Astrocyte (in vitro differentiated cells and primary cell): ENCODE results near the gene CACNA2D4. TPM values are rescaled to one million over a fixed set of nuclear protein-coding genes. Genes with fewer than 3 reads are reported as not detected.
A peak's percentile ranks its signal among the peaks of the same experiment; 100 is the strongest.

ENCODE experiments used
- DNase-seq: peaks from one replicate; pipeline ENCODE4 v3.0.0-alpha.2; 2010; ENCODE audit warnings: low read depth
- FAIRE-seq: peaks from 2 replicates; lab custom pipeline; 2011; peaks lifted over from hg19 to GRCh38; lab: Jason Lieb, UNC
- H2AFZ ChIP-seq: 2 replicates; pipeline ENCODE4 v1.6.0; 2012; ENCODE audit warnings: low read depth, low read length, inconsistent platforms
- H3K27ac ChIP-seq: 2 replicates; pipeline ENCODE4 v1.5.1; 2011; ENCODE audit warnings: low read depth, low read length, inconsistent platforms
- H3K27me3 ChIP-seq: 2 replicates; pipeline ENCODE4 v1.6.0; 2011; ENCODE audit warnings: low read length, inconsistent platforms; ENCODE audit not compliant: insufficient read depth
- H3K36me3 ChIP-seq: 2 replicates; pipeline ENCODE4 v1.5.1; 2011; ENCODE audit warnings: low read length, inconsistent platforms; ENCODE audit not compliant: insufficient read depth
- H3K4me1 ChIP-seq: 2 replicates; pipeline ENCODE4 v1.5.1; 2011; ENCODE audit warnings: low read length, inconsistent platforms; ENCODE audit not compliant: insufficient read depth
- H3K4me2 ChIP-seq: 2 replicates; pipeline ENCODE4 v1.6.0; 2012; ENCODE audit warnings: low read length, inconsistent platforms
- H3K4me3 ChIP-seq: 2 replicates; pipeline ENCODE4 v1.5.1; 2011; ENCODE audit warnings: low read depth, mild to moderate bottlenecking, low read length, inconsistent platforms; ENCODE audit not compliant: insufficient read depth
- H3K79me2 ChIP-seq: 2 replicates; pipeline ENCODE4 v1.6.0; 2012; ENCODE audit warnings: mild to moderate bottlenecking, low read length, inconsistent platforms; ENCODE audit not compliant: insufficient read depth
- H3K9ac ChIP-seq: 2 replicates; pipeline ENCODE4 v1.6.0; 2012; ENCODE audit warnings: mild to moderate bottlenecking, low read length, inconsistent platforms
- H3K9me3 ChIP-seq: 2 replicates; pipeline ENCODE4 v1.5.1; 2012; ENCODE audit warnings: low read depth, mild to moderate bottlenecking, low read length, inconsistent platforms; ENCODE audit not compliant: insufficient read depth
- H4K20me1 ChIP-seq: 2 replicates; pipeline ENCODE4 v1.6.0; 2012; ENCODE audit warnings: low read length, inconsistent platforms; ENCODE audit not compliant: insufficient read depth
- H3K27ac Mint-ChIP-seq: one replicate; pipeline ENCODE4 v1.8.0; 2021; ENCODE audit warnings: mild to moderate bottlenecking, mixed read lengths; ENCODE audit not compliant: unreplicated experiment
- H3K27me3 Mint-ChIP-seq: one replicate; pipeline ENCODE4 v1.8.0; 2021; ENCODE audit warnings: low read depth, mixed read lengths; ENCODE audit not compliant: unreplicated experiment
- H3K36me3 Mint-ChIP-seq: one replicate; pipeline ENCODE4 v1.8.0; 2021; ENCODE audit warnings: low read depth, mixed read lengths; ENCODE audit not compliant: unreplicated experiment
- H3K4me1 Mint-ChIP-seq: one replicate; pipeline ENCODE4 v1.8.0; 2021; ENCODE audit warnings: low read depth, mixed read lengths; ENCODE audit not compliant: unreplicated experiment
- H3K4me3 Mint-ChIP-seq: one replicate; pipeline ENCODE4 v1.8.0; 2021; ENCODE audit warnings: mild to moderate bottlenecking, moderate library complexity, mixed read lengths; ENCODE audit not compliant: unreplicated experiment
- H3K9me3 Mint-ChIP-seq: one replicate; pipeline ENCODE4 v1.8.0; 2021; ENCODE audit warnings: mild to moderate bottlenecking, mixed read lengths; ENCODE audit not compliant: unreplicated experiment
- EZH2 ChIP-seq: IDR thresholded peaks from 2 replicates; pipeline ENCODE4 v1.6.1; 2012; ENCODE audit warnings: mild to moderate bottlenecking, low read length, inconsistent platforms; ENCODE audit not compliant: insufficient read depth
- total RNA-seq: library from RNA; stranded (reverse); gene quantifications from 2 replicates; pipeline ENCODE4 v1.2.1, GENCODE V29; 2021
- TF ChIP-seq, protein P1 (sequence below): IDR thresholded peaks from 2 replicates; pipeline ENCODE4 v1.5.1; 2011; ENCODE audit warnings: low read depth, mild to moderate bottlenecking, inconsistent platforms, low read length, moderate library complexity; ENCODE audit not compliant: insufficient read depth

Gene CACNA2D4
- total RNA-seq, 1 donor from 2014 or later: 0.09 TPM

DNA sequence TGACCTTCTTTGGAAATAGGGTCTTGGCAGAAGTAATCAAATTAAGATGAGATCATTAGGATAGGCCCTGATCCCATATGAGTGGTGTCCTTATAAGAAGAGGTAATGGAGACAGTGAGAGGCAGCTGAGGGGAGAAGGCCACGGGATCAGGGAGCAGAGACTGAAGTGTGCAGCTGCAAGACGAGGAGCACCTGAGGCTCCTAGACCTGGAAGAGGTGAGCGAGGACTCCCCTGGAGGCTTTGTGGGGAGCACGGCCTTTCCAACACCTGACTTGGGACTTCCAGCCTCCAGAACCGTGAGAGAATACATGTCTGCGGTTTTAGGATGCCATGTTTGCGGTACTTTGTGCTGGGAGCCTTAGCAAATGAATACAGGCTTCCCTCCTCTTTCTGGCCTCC is 60.6 kb downstream of the CACNA2D4 start:
- H3K9me3 Mint-ChIP-seq: peaks cover 3% of the 10 kb centered on the region
- H3K4me1 Mint-ChIP-seq: no peaks in the 10 kb centered on the region
- Histone ChIP-seq H3K36me3 (no peaks in the 10 kb centered on the region), H3K79me2 (no peaks in the 10 kb centered on the region), H2AFZ (no peak overlapping the region), H3K27ac (no peak overlapping the region), H3K9ac (no peak overlapping the region), H3K9me3 (peaks cover 20% of the 10 kb centered on the region), H3K4me3 (no peak overlapping the region), H3K4me2 (no peak overlapping the region), H4K20me1 (no peaks in the 10 kb centered on the region), H3K27me3 (no peaks in the 10 kb centered on the region), H3K4me1 (no peaks in the 10 kb centered on the region)
- DNase-seq (no peak), FAIRE-seq (no peak)
- H3K27me3 Mint-ChIP-seq: peaks cover 48% of the 10 kb centered on the region
- peaks cover 1% of the 10 kb centered on the region for H3K36me3 Mint-ChIP-seq
- H3K27ac Mint-ChIP-seq: no peak overlapping the region
- no peak overlapping the region for H3K4me3 Mint-ChIP-seq
- no peak for TF ChIP-seq EZH2
- TF ChIP-seq, protein P1, sequence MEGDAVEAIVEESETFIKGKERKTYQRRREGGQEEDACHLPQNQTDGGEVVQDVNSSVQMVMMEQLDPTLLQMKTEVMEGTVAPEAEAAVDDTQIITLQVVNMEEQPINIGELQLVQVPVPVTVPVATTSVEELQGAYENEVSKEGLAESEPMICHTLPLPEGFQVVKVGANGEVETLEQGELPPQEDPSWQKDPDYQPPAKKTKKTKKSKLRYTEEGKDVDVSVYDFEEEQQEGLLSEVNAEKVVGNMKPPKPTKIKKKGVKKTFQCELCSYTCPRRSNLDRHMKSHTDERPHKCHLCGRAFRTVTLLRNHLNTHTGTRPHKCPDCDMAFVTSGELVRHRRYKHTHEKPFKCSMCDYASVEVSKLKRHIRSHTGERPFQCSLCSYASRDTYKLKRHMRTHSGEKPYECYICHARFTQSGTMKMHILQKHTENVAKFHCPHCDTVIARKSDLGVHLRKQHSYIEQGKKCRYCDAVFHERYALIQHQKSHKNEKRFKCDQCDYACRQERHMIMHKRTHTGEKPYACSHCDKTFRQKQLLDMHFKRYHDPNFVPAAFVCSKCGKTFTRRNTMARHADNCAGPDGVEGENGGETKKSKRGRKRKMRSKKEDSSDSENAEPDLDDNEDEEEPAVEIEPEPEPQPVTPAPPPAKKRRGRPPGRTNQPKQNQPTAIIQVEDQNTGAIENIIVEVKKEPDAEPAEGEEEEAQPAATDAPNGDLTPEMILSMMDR: no peak

GRCh38 chr12:1857086-1857485 is 61.4 kb downstream of the CACNA2D4 start:
- H3K4me1 Mint-ChIP-seq: no peaks in the 10 kb centered on the region
- Histone ChIP-seq H3K4me1 (no peaks in the 10 kb centered on the region), H3K27ac (no peak overlapping the region), H3K9ac (no peak overlapping the region), H3K79me2 (no peaks in the 10 kb centered on the region), H3K9me3 (peaks cover 20% of the 10 kb centered on the region), H4K20me1 (no peaks in the 10 kb centered on the region), H3K4me3 (no peak overlapping the region), H2AFZ (no peak overlapping the region), H3K4me2 (no peak overlapping the region), H3K36me3 (no peaks in the 10 kb centered on the region), H3K27me3 (no peaks in the 10 kb centered on the region)
- TF ChIP-seq EZH2: no peak
- TF ChIP-seq, protein P1: no peak
- H3K27ac Mint-ChIP-seq: no peak overlapping the region
- FAIRE-seq (no peak), DNase-seq (no peak)
- H3K36me3 Mint-ChIP-seq: peaks cover 1% of the 10 kb centered on the region
- H3K27me3 Mint-ChIP-seq: peaks cover 48% of the 10 kb centered on the region
- peaks cover 3% of the 10 kb centered on the region for H3K9me3 Mint-ChIP-seq
- no peak overlapping the region for H3K4me3 Mint-ChIP-seq

- no peak overlapping the region for H3K4me3 ChIP-seq
- DNase-seq (peak; percentile 18), FAIRE-seq (no peak)
- no peaks in the 10 kb centered on the region for H3K4me1 Mint-ChIP-seq
- H3K27me3 Mint-ChIP-seq: peaks cover 43% of the 10 kb centered on the region
- H3K27ac Mint-ChIP-seq: no peak overlapping the region
- H3K4me1 ChIP-seq: no peaks in the 10 kb centered on the region
- TF ChIP-seq, protein P1: no peak
- TF ChIP-seq EZH2: no peak
- H3K4me3 Mint-ChIP-seq: no peak overlapping the region
- peaks cover 20% of the 10 kb centered on the region for H3K9me3 ChIP-seq
- no peaks in the 10 kb centered on the region for H3K36me3 ChIP-seq
- no peaks in the 10 kb centered on the region for H3K79me2 ChIP-seq
- peaks cover 1% of the 10 kb centered on the region for H3K36me3 Mint-ChIP-seq
- H3K27ac ChIP-seq: no peak overlapping the region
- no peaks in the 10 kb centered on the region for H4K20me1 ChIP-seq
- peaks cover 3% of the 10 kb centered on the region for H3K9me3 Mint-ChIP-seq
- no peak overlapping the region for H3K4me2 ChIP-seq
- no peaks in the 10 kb centered on the region for H3K27me3 ChIP-seq
- no peak overlapping the region for H2AFZ ChIP-seq
- no peak overlapping the region for H3K9ac ChIP-seq
Measured at GRCh38 chr12:1855241-1855640, 63.2 kb downstream of the CACNA2D4 start.
